Erythroblast (primary cell): ENCODE data around the gene PRICKLE2.

Source experiments
- GATA1 ChIP-seq: IDR thresholded peaks from 2 replicates; pipeline ENCODE4 v1.6.1; 2011; ENCODE audit warnings: low read depth, mild to moderate bottlenecking, control low read depth, low read length, moderate library complexity
- POLR2A ChIP-seq: IDR thresholded peaks from 2 replicates; pipeline ENCODE4 v1.6.1; 2011; ENCODE audit warnings: mild to moderate bottlenecking, low read length

- TF ChIP-seq POLR2A = no peak
- TF ChIP-seq GATA1 = no peak
These were observed 47.0 kb upstream of the PRICKLE2 start for GRCh38 chr3:64272271-64272670.
